K562 (cell line): Measurements from ENCODE around the gene TEX14. TPM values are rescaled to one million over a fixed set of nuclear protein-coding genes. Genes with fewer than 3 reads are reported as not detected.

Experiments used
- CAMTA2 ChIP-seq: fragments of 250-450 bp; sonication (Bioruptor Pico); conservative IDR thresholded peaks from 2 replicates; pipeline ENCODE4 v1.5.1; 2022
- CBFA2T2 ChIP-seq: fragments of 450-650 bp; conservative IDR thresholded peaks from 2 replicates; pipeline ENCODE4 v1.6.1; 2017; ENCODE audit warnings: mild to moderate bottlenecking
- CHAMP1 ChIP-seq: fragments of 450-650 bp; IDR thresholded peaks from 2 replicates; pipeline ENCODE4 v1.6.1; 2016; ENCODE audit warnings: mild to moderate bottlenecking
- COPS2 ChIP-seq: fragments of 450-650 bp; conservative IDR thresholded peaks from 2 replicates; pipeline ENCODE4 v1.6.1; 2016; ENCODE audit warnings: mild to moderate bottlenecking, moderate library complexity
- E2F3 ChIP-seq: fragments of 250-450 bp; sonication (Bioruptor Pico); IDR thresholded peaks from 2 replicates; pipeline ENCODE4 v1.4.0; 2020; ENCODE audit warnings: mild to moderate bottlenecking
- EP400 ChIP-seq: fragments of 450-650 bp; IDR thresholded peaks from 2 replicates; pipeline ENCODE4 v1.6.1; 2017; ENCODE audit warnings: antibody characterized with exemption, mild to moderate bottlenecking, moderate library complexity
- HDAC2 ChIP-seq: fragments of 450-650 bp; IDR thresholded peaks from 2 replicates; pipeline ENCODE4 v1.6.1; 2016; ENCODE audit warnings: mild to moderate bottlenecking
- HDGF ChIP-seq: fragments of 450-650 bp; IDR thresholded peaks from 2 replicates; pipeline ENCODE4 v1.6.1; 2016
- KHSRP ChIP-seq: fragments of 450-650 bp; IDR thresholded peaks from 2 replicates; pipeline ENCODE4 v1.6.1; 2017
- MYNN ChIP-seq, 2 experiments: sonication (generic); formaldehyde crosslinking in 1 of 2; IDR thresholded peaks; 2 replicates each; pipeline versions ENCODE4 v1.5.0 to v1.6.1; 2016 to 2020; ENCODE audit warnings: antibody characterized with exemption in 1 of 2, missing genetic modification reagents in 1 of 2
- PYGO2 ChIP-seq: fragments of 450-650 bp; IDR thresholded peaks from 2 replicates; pipeline ENCODE4 v1.6.1; 2016; ENCODE audit warnings: mild to moderate bottlenecking, missing genetic modification characterization, moderate library complexity, missing compliant biosample characterization
- RBM14 ChIP-seq: fragments of 200-400 bp; formaldehyde crosslinking; IDR thresholded peaks from 2 replicates; pipeline ENCODE4 v1.6.1; 2018; ENCODE audit warnings: low read depth, mild to moderate bottlenecking, low read length, moderate library complexity, borderline replicate concordance; ENCODE audit not compliant: insufficient read depth
- SMARCC2 ChIP-seq: fragments of 450-650 bp; IDR thresholded peaks from 2 replicates; pipeline ENCODE4 v1.6.1; 2017; ENCODE audit warnings: antibody characterized with exemption, moderate library complexity, mild to moderate bottlenecking, low read depth
- SNIP1 ChIP-seq: fragments of 450-650 bp; IDR thresholded peaks from 2 replicates; pipeline ENCODE4 v1.7.1; 2017; ENCODE audit warnings: low read depth, mild to moderate bottlenecking
- ZBTB43 ChIP-seq: sonication (generic); formaldehyde crosslinking; IDR thresholded peaks from 2 replicates; pipeline ENCODE4 v1.8.0; 2023; ENCODE audit warnings: mild to moderate bottlenecking, missing genetic modification reagents
- ZC3H8 ChIP-seq: fragments of 450-650 bp; IDR thresholded peaks from 2 replicates; pipeline ENCODE4 v1.6.1; 2017
- ZFP30 ChIP-seq: fragments of 250-450 bp; sonication (Bioruptor Pico); IDR thresholded peaks from 2 replicates; pipeline ENCODE4 v1.8.0; 2022; ENCODE audit warnings: moderate library complexity, mild to moderate bottlenecking, inconsistent platforms, borderline replicate concordance
- ZNF124 ChIP-seq: sonication (generic); formaldehyde crosslinking; IDR thresholded peaks from 2 replicates; pipeline ENCODE4 v1.8.1; 2022; ENCODE audit warnings: missing genetic modification reagents
- ZNF133 ChIP-seq: fragments of 250-450 bp; sonication (Bioruptor Pico); IDR thresholded peaks from 2 replicates; pipeline ENCODE4 v1.4.0; 2020; ENCODE audit warnings: mild to moderate bottlenecking
- ZNF311 ChIP-seq: fragments of 250-450 bp; sonication (Bioruptor Pico); IDR thresholded peaks from 2 replicates; pipeline ENCODE4 v1.4.0; 2020; ENCODE audit warnings: mild to moderate bottlenecking, moderate library complexity
- ZNF717 ChIP-seq: fragments of 250-450 bp; sonication (Bioruptor Pico); IDR thresholded peaks from 2 replicates; pipeline ENCODE4 v1.5.0; 2021
- ZNF740 ChIP-seq, 3 experiments: fragments of 200-800 bp in 1 of 3; sonication (Bioruptor generic) in 1 of 3; sonication (generic) in 1 of 3; formaldehyde crosslinking in 1 of 3; IDR thresholded peaks; 2 replicates each; pipeline versions ENCODE4 v1.6.1 to v1.8.0; 2016 to 2022; ENCODE audit warnings: mild to moderate bottlenecking in 2 of 3, missing compliant biosample characterization in 2 of 3, missing genetic modification characterization in 2 of 3, missing genetic modification reagents in 1 of 3
- polyA plus RNA-seq, 8 experiments: library from polyadenylated mRNA; depleted of rRNA in 4 of 8; stranded (reverse) in 5 of 8; unstranded in 3 of 8; fragments of >200 nt; fragmentation: Nextera tagmentation in 2 of 8; fragmentation: Illumina TruSeq in 1 of 8; extraction: Ambion mirVana in 2 of 8; extraction: Trizol in 1 of 8; gene quantifications; 2 replicates each; pipeline versions ENCODE4 v1.2.1 to v1.2.3, GENCODE V29; 2011 to 2014; ENCODE audit warnings: inconsistent platforms in 1 of 8, missing spikeins in 1 of 8
- total RNA-seq, 7 experiments: library from RNA; depleted of rRNA in 6 of 7; stranded (reverse); fragments of >200 nt in 6 of 7; fragmentation: Illumina TruSeq in 2 of 7; extraction: Trizol in 2 of 7; gene quantifications; 2 replicates each; pipeline versions ENCODE4 v1.2.1 to v1.2.3, GENCODE V29; 2011 to 2021; ENCODE audit warnings: low replicate concordance in 1 of 7

TEX14 gene
- total and polyA plus RNA-seq, 9 of the 15 experiments (the other 6 are each of a cell fraction or from before 2014, with no cell fraction given): 0.05 to 0.12 (median 0.09) TPM; not detected in 1

- TF ChIP-seq HDGF (no peak), CAMTA2 (peak; percentile 100), EP400 (peak; percentile 76), KHSRP (peak; percentile 100), SMARCC2 (no peak), ZNF133 (peak; percentile 81; the same call in 1 of the 2 replicates), ZNF717 (peak; percentile 100), RBM14 (peak; percentile 88; the same call in 1 of the 2 replicates), MYNN (IDR thresholded peaks at IDR 0.05) (peak; percentile 92), MYNN (CRISPR knock-in tag; IDR thresholded peaks at IDR 0.05) (no peak), ZNF740 (CRISPR knock-in tag; IDR thresholded peaks at IDR 0.05) (no peak), ZNF740 (tag; IDR thresholded peaks at IDR 0.05) (no peak), ZBTB43 (peak; percentile 80; the same call in 1 of the 2 replicates), ZFP30 (CRISPR knock-in tag) (peak; percentile 99; the same call in 1 of the 2 replicates), CBFA2T2 (peak; percentile 12; the same call in 1 of the 2 replicates), HDAC2 (peak; percentile 73; the same call in 1 of the 2 replicates), ZNF124 (CRISPR knock-in tag) (no peak), PYGO2 (tag) (peak; percentile 85), ZC3H8 (peak; percentile 99), CHAMP1 (peak; percentile 71; the same call in 1 of the 2 replicates), ZNF311 (0 out of 2 replicates have a peak, but pooled peaks have one; percentile 67), E2F3 (CRISPR knock-in tag) (peak; percentile 96), COPS2 (no peak), SNIP1 (peak; percentile 70)
These were observed 12.4 kb downstream of the TEX14 start (continued) for GRCh38 chr17:58679263-58680037.
